ENCODE measurements around the gene SELENOI. TPM values are rescaled to one million over a fixed set of nuclear protein-coding genes. Genes with fewer than 3 reads are reported as not detected.

SELENOI gene
- total and polyA plus RNA-seq, 2 of the 4 experiments (the other 2 are of a cell fraction), result 5.1 to 25.1 TPM

DNA sequence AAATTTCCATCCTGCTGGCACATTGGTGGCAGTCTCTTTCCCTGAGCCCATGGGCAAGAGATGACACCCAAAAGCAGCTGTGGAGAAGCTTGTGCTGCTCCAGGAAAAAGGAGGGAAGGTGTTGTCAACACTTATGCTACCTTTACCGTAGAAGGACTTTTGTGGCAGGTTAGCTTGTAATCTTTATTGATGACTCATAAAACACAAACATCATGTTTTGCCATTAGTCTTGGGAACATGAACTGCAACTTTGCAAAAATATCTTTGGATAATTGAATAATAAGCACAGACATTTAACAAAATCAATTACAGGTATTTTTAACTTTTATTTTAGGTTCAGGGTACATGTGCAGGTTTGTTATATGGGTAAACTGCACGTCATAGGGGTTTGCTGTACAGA, 89.2 kb downstream of the SELENOI start:
- H2BK20ac ChIP-seq (ENCODE audit: low read depth, low read length), result no peak overlapping the region
- H3K14ac ChIP-seq (replicated peaks; ENCODE audit: low read depth, low read length), result no peak overlapping the region
- H2BK5ac ChIP-seq (ENCODE audit: low read depth, low read length, poor library complexity, severe bottlenecking), result no peak overlapping the region
- H3K4me1 ChIP-seq (ENCODE audit: control insufficient read depth, insufficient read depth, low read length), result no peaks in the 10 kb centered on the region
- H2AK5ac ChIP-seq (ENCODE audit: low read depth, low read length), result no peak overlapping the region
- POLR2A ChIA-PET (ENCODE audit: unreplicated experiment), result no interaction called here
- dilution Hi-C loops (cut with HindIII; ENCODE audit: low sequenced_read_pairs, unreplicated experiment) (no loop called here), in situ Hi-C loops (cut with MboI; ENCODE audit: low sequenced_read_pairs) (no loop called here), intact Hi-C loops (cut with micrococcal nuclease) (no loop called here)
- no peak overlapping the region for H3K9ac ChIP-seq (ENCODE audit: low read depth, low read length)
- ATAC-seq (ENCODE audit: low read depth) (no peak), DNase-seq (no peak)
- H3K56ac ChIP-seq (ENCODE audit: extremely low read depth, insufficient read depth, low read length), result no peak overlapping the region
- no peaks in the 10 kb centered on the region for H3K9me3 ChIP-seq (ENCODE audit: control insufficient read depth, insufficient read depth, low read length)
- no TSS peak for BruUV-seq (replicated peaks)
- H3K36me3 ChIP-seq (ENCODE audit: control insufficient read depth, insufficient read depth, low read length), result no peaks in the 10 kb centered on the region
- no peak overlapping the region for H3K4me3 ChIP-seq (ENCODE audit: insufficient read depth, low read depth, low read length)
- H2AK9ac ChIP-seq (replicated peaks; ENCODE audit: low read depth, low read length, poor library complexity), result no peak overlapping the region
- H3K27ac ChIP-seq (ENCODE audit: insufficient read depth, low read length), result no peak overlapping the region
- H3K79me1 ChIP-seq (ENCODE audit: low read depth in 1 of 2, low read length in 2 of 2), result no peaks in the 10 kb centered on the region
- H4K20me1 ChIP-seq (ENCODE audit: insufficient read depth, low read length), result no peaks in the 10 kb centered on the region
- H4K5ac ChIP-seq (ENCODE audit: low read depth, low read length), result no peak overlapping the region
- H3K23ac ChIP-seq (ENCODE audit: low read depth, low read length), result no peak overlapping the region
- no peaks in the 10 kb centered on the region for H3K9me1 ChIP-seq (ENCODE audit: insufficient read depth, low read length)
- H4K91ac ChIP-seq (ENCODE audit: insufficient read depth, low read depth, low read length), result no peak overlapping the region
- CTCF ChIA-PET, result interaction anchor here (0.6 to 0.7 kb wide), 2 partner anchors 9 to 85 kb away, joined by 3 to 5 read pairs; no protein-coding TSS in a partner anchor
- no peak overlapping the region for H4K8ac ChIP-seq (ENCODE audit: low read depth in 2 of 2, low read length in 2 of 2)
- H2BK15ac ChIP-seq (ENCODE audit: low read depth, low read length), result no peak overlapping the region
- H3K4ac ChIP-seq (ENCODE audit: low read depth, low read length), result no peak overlapping the region
- H2AFZ ChIP-seq (replicated peaks; ENCODE audit: low read length, poor library complexity), result no peak overlapping the region
- peaks cover 17% of the 10 kb centered on the region for H3K27me3 ChIP-seq (ENCODE audit: control insufficient read depth, insufficient read depth, low read length)
- H3K18ac ChIP-seq (ENCODE audit: low read depth, low read length), result no peak overlapping the region
- no peak overlapping the region for H3K4me2 ChIP-seq (ENCODE audit: low read depth, low read length)
- no peak for TF ChIP-seq MXI1 (IDR thresholded peaks at IDR 0.05; ENCODE audit: borderline replicate concordance, low read depth, low read length)
- TF ChIP-seq, protein P1, sequence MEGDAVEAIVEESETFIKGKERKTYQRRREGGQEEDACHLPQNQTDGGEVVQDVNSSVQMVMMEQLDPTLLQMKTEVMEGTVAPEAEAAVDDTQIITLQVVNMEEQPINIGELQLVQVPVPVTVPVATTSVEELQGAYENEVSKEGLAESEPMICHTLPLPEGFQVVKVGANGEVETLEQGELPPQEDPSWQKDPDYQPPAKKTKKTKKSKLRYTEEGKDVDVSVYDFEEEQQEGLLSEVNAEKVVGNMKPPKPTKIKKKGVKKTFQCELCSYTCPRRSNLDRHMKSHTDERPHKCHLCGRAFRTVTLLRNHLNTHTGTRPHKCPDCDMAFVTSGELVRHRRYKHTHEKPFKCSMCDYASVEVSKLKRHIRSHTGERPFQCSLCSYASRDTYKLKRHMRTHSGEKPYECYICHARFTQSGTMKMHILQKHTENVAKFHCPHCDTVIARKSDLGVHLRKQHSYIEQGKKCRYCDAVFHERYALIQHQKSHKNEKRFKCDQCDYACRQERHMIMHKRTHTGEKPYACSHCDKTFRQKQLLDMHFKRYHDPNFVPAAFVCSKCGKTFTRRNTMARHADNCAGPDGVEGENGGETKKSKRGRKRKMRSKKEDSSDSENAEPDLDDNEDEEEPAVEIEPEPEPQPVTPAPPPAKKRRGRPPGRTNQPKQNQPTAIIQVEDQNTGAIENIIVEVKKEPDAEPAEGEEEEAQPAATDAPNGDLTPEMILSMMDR (conservative IDR thresholded peaks at IDR 0.05; ENCODE audit: low read depth, low read length), result no peak
- no peak for TF ChIP-seq RCOR1 (IDR thresholded peaks at IDR 0.05; ENCODE audit: insufficient replicate concordance, low read length)
- TF ChIP-seq NFE2L2 (IDR thresholded peaks at IDR 0.05; ENCODE audit: low read depth, low read length), result no peak
- TF ChIP-seq, protein P2, sequence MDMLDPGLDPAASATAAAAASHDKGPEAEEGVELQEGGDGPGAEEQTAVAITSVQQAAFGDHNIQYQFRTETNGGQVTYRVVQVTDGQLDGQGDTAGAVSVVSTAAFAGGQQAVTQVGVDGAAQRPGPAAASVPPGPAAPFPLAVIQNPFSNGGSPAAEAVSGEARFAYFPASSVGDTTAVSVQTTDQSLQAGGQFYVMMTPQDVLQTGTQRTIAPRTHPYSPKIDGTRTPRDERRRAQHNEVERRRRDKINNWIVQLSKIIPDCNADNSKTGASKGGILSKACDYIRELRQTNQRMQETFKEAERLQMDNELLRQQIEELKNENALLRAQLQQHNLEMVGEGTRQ (IDR thresholded peaks at IDR 0.05; ENCODE audit: low read depth, low read length), result no peak
- TF ChIP-seq MAFK (IDR thresholded peaks at IDR 0.05; ENCODE audit: low read depth, low read length), result no peak
- TF ChIP-seq, protein P3, sequence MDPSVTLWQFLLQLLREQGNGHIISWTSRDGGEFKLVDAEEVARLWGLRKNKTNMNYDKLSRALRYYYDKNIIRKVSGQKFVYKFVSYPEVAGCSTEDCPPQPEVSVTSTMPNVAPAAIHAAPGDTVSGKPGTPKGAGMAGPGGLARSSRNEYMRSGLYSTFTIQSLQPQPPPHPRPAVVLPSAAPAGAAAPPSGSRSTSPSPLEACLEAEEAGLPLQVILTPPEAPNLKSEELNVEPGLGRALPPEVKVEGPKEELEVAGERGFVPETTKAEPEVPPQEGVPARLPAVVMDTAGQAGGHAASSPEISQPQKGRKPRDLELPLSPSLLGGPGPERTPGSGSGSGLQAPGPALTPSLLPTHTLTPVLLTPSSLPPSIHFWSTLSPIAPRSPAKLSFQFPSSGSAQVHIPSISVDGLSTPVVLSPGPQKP (IDR thresholded peaks at IDR 0.05; ENCODE audit: borderline replicate concordance, low read depth, low read length), result no peak
- no peak for TF ChIP-seq BHLHE40 (IDR thresholded peaks at IDR 0.05; ENCODE audit: low read depth, low read length)
- WGBS, 2 experiments (ENCODE audit: extremely low coverage in 2 of 2, insufficient read length in 1 of 2), result no CpG with 5 or more reads among the region's 2 CpGs
- no peak overlapping the region for H2BK120ac ChIP-seq (ENCODE audit: low read depth, low read length)
